Keratinocyte (primary cell): Measurements from ENCODE around the gene PTPN23.

Experiments
- CTCF ChIP-seq, 3 experiments: IDR thresholded peaks in 1 of 3; conservative IDR thresholded peaks in 1 of 3; optimal IDR thresholded peaks in 1 of 3; 2 replicates in 2 of 3; 3 replicates in 1 of 3; pipeline versions ENCODE3 to v1.5.1; 2011; ENCODE audit warnings: low read length in 3 of 3, mild to moderate bottlenecking in 3 of 3, moderate library complexity in 2 of 3, control low read depth in 1 of 3, inconsistent platforms in 1 of 3; ENCODE audit not compliant: insufficient read depth in 2 of 3; ENCODE audit errors: extremely low read depth in 1 of 3
- EZH2 ChIP-seq: IDR thresholded peaks from one replicate; pipeline ENCODE4 v1.6.1; 2012; ENCODE audit warnings: inconsistent platforms, mild to moderate bottlenecking, low read length, moderate library complexity

DNA sequence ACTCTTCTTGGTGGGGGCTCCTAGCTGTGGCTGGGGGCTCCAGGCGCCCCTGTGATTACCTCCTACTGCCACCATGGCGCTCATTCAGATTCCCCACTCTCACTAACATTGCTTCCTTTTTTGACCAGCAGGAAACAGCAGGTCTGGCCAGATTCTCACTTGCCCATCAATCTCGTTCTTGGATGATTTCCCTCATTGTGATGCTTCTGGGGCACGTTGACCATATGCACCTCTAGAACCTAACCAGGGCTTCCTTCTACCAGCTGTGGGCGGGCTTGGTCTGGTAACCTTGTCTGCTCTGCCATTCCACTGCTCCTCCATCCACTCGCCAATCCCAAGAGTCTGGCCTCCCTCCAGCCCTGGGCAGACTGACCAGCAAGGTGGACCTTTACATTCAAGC, 35.9 kb upstream of the PTPN23 start:
- no peak for TF ChIP-seq CTCF (optimal IDR thresholded peaks at IDR 0.05 in 1 of 3, IDR thresholded peaks at IDR 0.05 in 1 of 3, conservative IDR thresholded peaks at IDR 0.05 in 1 of 3; ENCODE audit: extremely low read depth in 1 of 3, insufficient read depth in 2 of 3, low read length in 3 of 3)
- no peak for TF ChIP-seq EZH2
